Muscle of leg (tissue), 11 donors: ENCODE measurements around the gene ALKBH3. TPM values are rescaled to one million over a fixed set of nuclear protein-coding genes. Genes with fewer than 3 reads are reported as not detected.

Source experiments
- DNase-seq: peaks from one replicate; pipeline ENCODE4 v3.0.0; 2013
- H3K27ac ChIP-seq: one replicate; pipeline ENCODE4 v1.5.1; 2013; ENCODE audit warnings: mild to moderate bottlenecking, low read length, control low read depth
- H3K27me3 ChIP-seq: one replicate; pipeline ENCODE4 v1.6.1; 2013; ENCODE audit warnings: low read length; ENCODE audit not compliant: control insufficient read depth, insufficient read depth
- H3K36me3 ChIP-seq: one replicate; pipeline ENCODE4 v1.6.1; 2013; ENCODE audit warnings: low read length; ENCODE audit not compliant: control insufficient read depth, insufficient read depth
- H3K4me1 ChIP-seq: one replicate; pipeline ENCODE4 v1.6.1; 2013; ENCODE audit warnings: low read length; ENCODE audit not compliant: control insufficient read depth, insufficient read depth
- H3K4me3 ChIP-seq: one replicate; pipeline ENCODE4 v1.5.1; 2013; ENCODE audit warnings: low read length, control low read depth
- H3K9me3 ChIP-seq: replicated peaks from 2 replicates; pipeline ENCODE4 v1.6.1; 2013; ENCODE audit warnings: low read depth, low read length; ENCODE audit not compliant: control insufficient read depth
- WGBS: methylation state at CpG from one replicate; pipeline ENCODE4 v1.1.5; 2013; ENCODE audit warnings: missing lambda C conversion rate; ENCODE audit not compliant: insufficient coverage; 5-methylcytosine and 5-hydroxymethylcytosine counted together
- polyA plus RNA-seq, 8 donors: library from polyadenylated mRNA; unstranded; fragments of 120-200 nt; gene quantifications; one replicate each; pipeline versions ENCODE4 v1.2.1 to v1.2.3, GENCODE V29; 2013; ENCODE audit warnings: inconsistent platforms in 1 of 8, low replicate concordance in 1 of 8; ENCODE audit not compliant: insufficient read length in 8 of 8, insufficient read depth in 1 of 8
- total RNA-seq: library from RNA; stranded (reverse); fragments of 120-200 nt; gene quantifications from one replicate; pipeline ENCODE4 v1.2.4, GENCODE V29; 2013

Gene ALKBH3
- total and polyA plus RNA-seq, 9 donors, result 18.1 to 31.5 (median 22.8) TPM

- WGBS, result 40% methylated on average over 11 of the region's 13 CpGs
- Histone ChIP-seq H3K27me3 (peaks cover 7% of the 10 kb centered on the region), H3K36me3 (peaks cover 16% of the 10 kb centered on the region), H3K4me3 (peak overlapping the region; percentile 67), H3K9me3 (no peaks in the 10 kb centered on the region), H3K27ac (no peak overlapping the region), H3K4me1 (peaks cover 8% of the 10 kb centered on the region)
- DNase-seq, result no peak
These were observed 617 bp upstream of the ALKBH3 start for GRCh38 chr11:43879789-43880639.

- Histone ChIP-seq H3K4me3 (no peak overlapping the region), H3K36me3 (peaks cover 48% of the 10 kb centered on the region), H3K9me3 (no peaks in the 10 kb centered on the region), H3K27me3 (no peaks in the 10 kb centered on the region), H3K27ac (no peak overlapping the region), H3K4me1 (no peaks in the 10 kb centered on the region)
- 40% methylated on average over 1 of the region's 3 CpGs for WGBS
- no peak for DNase-seq
These were observed 12.2 kb downstream of the ALKBH3 start for GRCh38 chr11:43892851-43893250.

DNA sequence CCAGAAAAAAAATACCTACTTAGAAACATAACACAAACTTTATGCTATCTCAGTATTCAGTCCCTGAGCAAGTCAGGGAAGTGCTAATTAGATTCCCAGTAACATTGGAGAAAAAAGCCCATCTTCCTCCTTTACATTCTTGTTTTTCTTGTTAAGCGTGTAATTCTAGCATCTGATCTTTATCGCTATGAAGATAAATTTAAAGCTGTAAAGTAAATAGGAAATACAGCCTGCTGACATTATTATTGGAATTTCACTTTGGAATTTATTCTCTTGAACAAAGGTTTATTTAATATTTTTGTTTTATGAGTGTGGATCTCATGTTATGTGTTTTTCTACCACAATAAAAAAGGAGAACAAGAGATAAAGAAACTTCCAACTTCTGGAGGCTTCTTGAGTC is 13.9 kb downstream of the ALKBH3 start:
- Histone ChIP-seq H3K36me3 (peaks cover 57% of the 10 kb centered on the region), H3K4me1 (no peaks in the 10 kb centered on the region)
- WGBS, result no CpG with 5 or more reads among the region's 2 CpGs

GRCh38 chr11:43895601-43896000 is 15.0 kb downstream of the ALKBH3 start:
- WGBS, result no CpG with 5 or more reads among the region's 2 CpGs
- Histone ChIP-seq H3K9me3 (no peaks in the 10 kb centered on the region), H3K36me3 (peaks cover 49% of the 10 kb centered on the region), H3K27ac (no peak overlapping the region), H3K4me1 (no peaks in the 10 kb centered on the region), H3K27me3 (no peaks in the 10 kb centered on the region), H3K4me3 (no peak overlapping the region)
- no peak for DNase-seq

More for the DNA sequence above, 13.9 kb downstream of the ALKBH3 start:
- no peak overlapping the region for H3K27ac ChIP-seq
- H3K27me3 ChIP-seq, result no peaks in the 10 kb centered on the region
- H3K9me3 ChIP-seq, result no peaks in the 10 kb centered on the region
- no peak overlapping the region for H3K4me3 ChIP-seq
- no peak for DNase-seq

DNA sequence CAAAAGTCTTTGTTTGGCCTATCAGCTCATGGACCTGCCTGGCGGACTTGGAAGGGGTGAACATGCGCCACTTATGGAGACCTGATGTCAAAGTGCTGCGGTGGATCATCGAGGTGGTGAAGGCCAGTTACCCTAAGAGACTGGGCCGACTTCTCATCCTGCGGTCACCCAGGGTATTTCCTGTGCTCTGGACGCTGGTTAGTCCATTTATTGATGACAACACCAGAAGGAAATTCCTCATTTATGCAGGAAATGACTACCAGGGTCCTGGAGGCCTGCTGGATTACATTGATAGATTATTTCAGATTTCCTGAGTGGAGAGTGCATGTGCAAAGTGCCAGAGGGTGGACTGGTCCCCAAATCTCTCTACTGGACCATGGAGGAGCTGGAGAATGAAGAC is 17.9 kb downstream of the ALKBH3 start:
- Histone ChIP-seq H3K36me3 (peaks cover 44% of the 10 kb centered on the region), H3K9me3 (no peaks in the 10 kb centered on the region), H3K27me3 (no peaks in the 10 kb centered on the region), H3K4me3 (no peak overlapping the region), H3K27ac (no peak overlapping the region), H3K4me1 (no peaks in the 10 kb centered on the region)
- DNase-seq, result no peak
- 100% methylated on average over 2 of the region's 7 CpGs for WGBS

DNA sequence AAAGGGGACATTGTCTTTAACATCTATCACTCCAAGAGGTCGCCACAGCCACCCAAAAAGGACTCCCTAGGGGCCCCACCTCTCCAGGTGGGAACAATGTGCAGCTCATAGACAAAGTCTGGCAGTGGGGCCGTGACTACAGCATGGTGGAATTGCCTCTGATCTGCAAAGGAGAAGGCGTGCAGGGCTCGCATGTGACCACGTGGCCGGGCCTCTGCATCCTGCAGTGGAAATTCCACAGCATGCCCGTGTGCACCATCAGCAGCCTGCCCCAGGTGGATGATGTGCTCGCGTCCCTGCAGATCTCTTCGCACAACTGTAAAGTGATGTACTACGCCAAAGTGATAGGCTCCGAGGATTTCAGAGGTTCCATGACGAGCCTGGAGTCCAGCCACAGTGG is 18.5 kb downstream of the ALKBH3 start:
- H3K4me3 ChIP-seq, result no peak overlapping the region
- no peaks in the 10 kb centered on the region for H3K9me3 ChIP-seq
- H3K4me1 ChIP-seq, result no peaks in the 10 kb centered on the region
- peaks cover 48% of the 10 kb centered on the region for H3K36me3 ChIP-seq
- no peaks in the 10 kb centered on the region for H3K27me3 ChIP-seq
- no peak for DNase-seq
- no peak overlapping the region for H3K27ac ChIP-seq
- WGBS, result 91% methylated on average over 13 of the region's 13 CpGs

DNA sequence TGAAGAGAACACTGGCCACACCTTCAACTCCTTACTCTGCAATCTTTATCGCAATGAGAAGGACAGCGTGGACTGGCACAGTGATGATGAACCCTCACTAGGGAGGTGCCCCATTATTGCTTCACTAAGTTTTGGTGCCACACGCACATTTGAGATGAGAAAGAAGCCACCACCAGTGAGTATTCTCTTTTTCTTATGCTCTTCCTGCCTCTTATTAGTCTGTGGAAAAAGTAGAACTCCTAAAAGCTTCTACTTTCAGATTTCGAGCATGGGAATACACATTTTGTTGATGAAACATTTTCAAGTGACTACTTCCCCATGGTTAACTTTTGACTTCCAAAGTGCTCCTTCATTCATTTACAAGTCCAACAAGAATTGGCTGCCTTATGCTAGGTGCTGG is 20.9 kb downstream of the ALKBH3 start:
- no peaks in the 10 kb centered on the region for H3K27me3 ChIP-seq
- no peaks in the 10 kb centered on the region for H3K9me3 ChIP-seq
- DNase-seq, result no peak
- H3K4me1 ChIP-seq, result peaks cover 9% of the 10 kb centered on the region
- 100% methylated on average over 1 of the region's 4 CpGs for WGBS
- no peak overlapping the region for H3K27ac ChIP-seq
- H3K36me3 ChIP-seq, result peaks cover 49% of the 10 kb centered on the region
- H3K4me3 ChIP-seq, result no peak overlapping the region

- Histone ChIP-seq H3K4me1 (peaks cover 9% of the 10 kb centered on the region), H3K36me3 (peaks cover 36% of the 10 kb centered on the region), H3K27me3 (no peaks in the 10 kb centered on the region), H3K27ac (no peak overlapping the region), H3K9me3 (no peaks in the 10 kb centered on the region), H3K4me3 (no peak overlapping the region)
- WGBS, result no CpG with 5 or more reads among the region's 2 CpGs
- DNase-seq, result no peak
These were observed 22.4 kb downstream of the ALKBH3 start for GRCh38 chr11:43903078-43903477.

DNA sequence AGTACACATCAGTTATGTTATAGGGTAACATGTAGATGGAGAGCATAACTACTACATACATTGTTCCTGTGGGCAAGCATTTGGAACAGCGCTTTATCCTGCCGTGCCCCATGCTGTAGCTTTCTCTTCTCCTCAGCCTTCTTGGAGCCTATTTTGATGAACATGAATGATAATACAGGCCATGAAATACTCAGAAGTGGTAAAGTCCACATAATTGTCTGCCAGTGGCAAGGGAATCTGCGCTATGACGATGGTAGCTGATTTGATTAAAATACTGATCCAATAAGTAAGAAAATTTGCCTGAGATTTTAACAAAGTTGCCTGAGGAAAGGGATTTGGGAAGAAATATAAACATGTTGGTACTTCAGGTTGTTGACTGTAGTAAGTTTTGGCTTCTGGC is 23.3 kb downstream of the ALKBH3 start:
- no peak for DNase-seq
- Histone ChIP-seq H3K27ac (no peak overlapping the region), H3K9me3 (no peaks in the 10 kb centered on the region), H3K36me3 (peaks cover 31% of the 10 kb centered on the region), H3K27me3 (no peaks in the 10 kb centered on the region), H3K4me1 (peaks cover 9% of the 10 kb centered on the region), H3K4me3 (no peak overlapping the region)
- WGBS, result 100% methylated on average over 2 of the region's 4 CpGs

DNA sequence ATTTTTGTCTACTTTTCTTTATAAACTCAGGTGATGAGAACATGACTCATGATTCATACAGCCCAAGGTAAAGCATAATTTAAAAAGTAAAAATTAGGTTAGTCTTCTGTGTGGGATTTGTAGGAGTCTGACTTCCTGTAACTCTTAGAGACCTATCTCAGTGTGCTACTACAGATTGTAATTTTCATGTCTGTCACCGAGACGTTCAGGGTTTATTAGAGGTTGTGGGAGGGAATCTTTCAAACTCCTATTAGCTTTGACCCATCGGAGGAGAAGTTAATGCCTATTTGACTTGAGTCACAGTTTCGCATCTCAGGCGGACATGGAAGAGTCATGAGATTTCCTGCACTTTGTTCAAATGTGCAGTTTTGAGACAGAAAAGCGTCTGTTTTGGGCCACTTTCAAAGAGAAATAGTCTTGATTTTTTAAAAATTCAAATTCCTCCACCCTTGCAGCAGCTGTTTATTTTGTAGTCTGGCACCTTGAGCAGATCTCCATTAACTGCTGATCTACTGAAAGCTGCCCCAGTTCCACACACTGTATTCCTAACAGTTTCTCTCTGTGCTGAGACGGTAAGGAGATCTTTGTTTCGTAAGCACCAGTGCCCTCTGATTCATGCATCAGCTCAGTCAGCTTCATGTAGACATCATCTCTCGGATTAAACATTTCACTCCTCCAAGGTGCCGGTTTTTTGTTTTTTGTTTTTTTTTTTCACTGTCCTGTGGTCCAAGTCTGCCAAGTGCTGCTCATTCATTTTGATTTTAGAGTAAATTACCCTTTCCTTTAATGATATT is 24.3 kb downstream of the ALKBH3 start:
- no peaks in the 10 kb centered on the region for H3K9me3 ChIP-seq
- peaks cover 29% of the 10 kb centered on the region for H3K36me3 ChIP-seq
- H3K27me3 ChIP-seq, result no peaks in the 10 kb centered on the region
- peaks cover 9% of the 10 kb centered on the region for H3K4me1 ChIP-seq
- 63% methylated on average over 5 of the region's 10 CpGs for WGBS
- DNase-seq, result peak; percentile 22
- peak overlapping the region; percentile 77 for H3K27ac ChIP-seq
- no peak overlapping the region for H3K4me3 ChIP-seq
